ENCODE data around the gene RPLP1.

DNA sequence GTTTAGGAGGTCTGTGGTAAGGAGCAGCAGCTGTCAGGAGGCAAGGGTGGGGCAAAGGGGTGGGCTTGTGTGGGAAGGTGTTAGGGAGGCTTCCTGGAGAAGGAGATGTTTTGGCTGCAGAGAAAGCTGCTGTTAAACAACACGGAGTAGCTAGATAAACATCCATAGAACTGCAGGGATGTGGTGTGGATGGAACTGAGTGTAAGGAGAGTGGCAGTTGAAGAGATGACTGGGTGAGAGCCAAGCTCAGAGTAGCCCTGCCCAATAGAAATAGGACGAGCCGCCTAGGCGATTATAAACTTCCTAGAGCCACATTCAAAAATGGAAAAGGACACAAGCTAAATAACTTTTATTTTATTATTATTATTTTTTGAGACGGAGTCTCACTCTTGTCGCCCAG lies 19.9 kb downstream of the RPLP1 start:
- TF ChIP-seq, protein P1, sequence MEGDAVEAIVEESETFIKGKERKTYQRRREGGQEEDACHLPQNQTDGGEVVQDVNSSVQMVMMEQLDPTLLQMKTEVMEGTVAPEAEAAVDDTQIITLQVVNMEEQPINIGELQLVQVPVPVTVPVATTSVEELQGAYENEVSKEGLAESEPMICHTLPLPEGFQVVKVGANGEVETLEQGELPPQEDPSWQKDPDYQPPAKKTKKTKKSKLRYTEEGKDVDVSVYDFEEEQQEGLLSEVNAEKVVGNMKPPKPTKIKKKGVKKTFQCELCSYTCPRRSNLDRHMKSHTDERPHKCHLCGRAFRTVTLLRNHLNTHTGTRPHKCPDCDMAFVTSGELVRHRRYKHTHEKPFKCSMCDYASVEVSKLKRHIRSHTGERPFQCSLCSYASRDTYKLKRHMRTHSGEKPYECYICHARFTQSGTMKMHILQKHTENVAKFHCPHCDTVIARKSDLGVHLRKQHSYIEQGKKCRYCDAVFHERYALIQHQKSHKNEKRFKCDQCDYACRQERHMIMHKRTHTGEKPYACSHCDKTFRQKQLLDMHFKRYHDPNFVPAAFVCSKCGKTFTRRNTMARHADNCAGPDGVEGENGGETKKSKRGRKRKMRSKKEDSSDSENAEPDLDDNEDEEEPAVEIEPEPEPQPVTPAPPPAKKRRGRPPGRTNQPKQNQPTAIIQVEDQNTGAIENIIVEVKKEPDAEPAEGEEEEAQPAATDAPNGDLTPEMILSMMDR (IDR thresholded peaks at IDR 0.05): no peak
- TF ChIP-seq POLR2A (IDR thresholded peaks at IDR 0.05): no peak
